SK-N-SH (cell line): ENCODE measurements around the gene GPX2.

Source experiments
- CHD2 ChIP-seq: fragments of 150-350 bp; IDR thresholded peaks from 2 replicates; pipeline ENCODE4 v1.6.1; 2018; ENCODE audit warnings: low read length; ENCODE audit not compliant: partially characterized antibody
- CTCF ChIP-seq: fragments of 200-600 bp; sonication (generic); IDR thresholded peaks from 2 replicates; pipeline ENCODE4 v1.6.1; 2017; ENCODE audit warnings: antibody characterized with exemption, mild to moderate bottlenecking, moderate library complexity
- ELF1 ChIP-seq: IDR thresholded peaks from 2 replicates; pipeline ENCODE4 v1.4.0; 2012
- EP300 ChIP-seq, 2 experiments: IDR thresholded peaks; 2 replicates each; pipeline versions ENCODE4 v1.4.0 to v1.6.1; 2012; ENCODE audit warnings: borderline replicate concordance in 1 of 2, low read depth in 1 of 2, low read length in 1 of 2
- EZH2phosphoT487 ChIP-seq: fragments of 200-600 bp; sonication (generic); IDR thresholded peaks from 2 replicates; pipeline ENCODE4 v1.6.1; 2017; ENCODE audit warnings: low read depth, mixed run types, mild to moderate bottlenecking, antibody characterized with exemption, moderate library complexity, borderline replicate concordance
- IRF3 ChIP-seq: fragments of 150-350 bp; IDR thresholded peaks from 2 replicates; pipeline ENCODE4 v1.6.1; 2016; ENCODE audit warnings: mild to moderate bottlenecking, low read depth, low read length
- JUND ChIP-seq: IDR thresholded peaks from 2 replicates; pipeline ENCODE4 v1.4.0; 2012
- MXI1 ChIP-seq: IDR thresholded peaks from 2 replicates; pipeline ENCODE4 v1.6.1; 2012; ENCODE audit warnings: mild to moderate bottlenecking, low read depth, low read length, improper control_type of control experiment
- REST ChIP-seq: IDR thresholded peaks from 2 replicates; pipeline ENCODE4 v1.6.1; 2012; ENCODE audit warnings: mild to moderate bottlenecking, low read depth, low read length, moderate library complexity
- SIN3A ChIP-seq: IDR thresholded peaks from 2 replicates; pipeline ENCODE4 v1.6.1; 2012; ENCODE audit warnings: low read depth, mild to moderate bottlenecking, low read length, moderate library complexity, borderline replicate concordance
- TAF1 ChIP-seq: IDR thresholded peaks from 2 replicates; pipeline ENCODE4 v1.6.1; 2012; ENCODE audit warnings: low read depth, mild to moderate bottlenecking, low read length, moderate library complexity, borderline replicate concordance
- TCF12 ChIP-seq: IDR thresholded peaks from 2 replicates; pipeline ENCODE4 v1.4.0; 2012
- USF1 ChIP-seq: IDR thresholded peaks from 2 replicates; pipeline ENCODE4 v1.4.0; 2012; ENCODE audit warnings: low read depth, borderline replicate concordance

- no peak for TF ChIP-seq MXI1
- peak; percentile 77 for TF ChIP-seq CTCF
- no peak for TF ChIP-seq EZH2phosphoT487
- TF ChIP-seq CHD2 = no peak
- TF ChIP-seq REST = no peak
- no peak for TF ChIP-seq IRF3
- no peak for TF ChIP-seq JUND
- TF ChIP-seq TCF12 = no peak
- TF ChIP-seq USF1 = no peak
- no peak for TF ChIP-seq ELF1
- TF ChIP-seq EP300 (IDR thresholded peaks at IDR 0.05; ENCODE audit: borderline replicate concordance in 1 of 2, low read depth in 1 of 2, low read length in 1 of 2) = no peak
- no peak for TF ChIP-seq SIN3A
- TF ChIP-seq TAF1 = no peak
Observed at GRCh38 chr14:64891839-64892375, 50.6 kb downstream of the GPX2 start.
